Parathyroid adenoma (tissue), 2 donors: ENCODE data around the gene TMIE.

Source experiments
- H2AFZ ChIP-seq: fragments of 300-600 bp; sonication (generic); one replicate; pipeline ENCODE4 v1.7.0; 2017; ENCODE audit warnings: antibody characterized with exemption, mild to moderate bottlenecking
- H3K27ac ChIP-seq: fragments of 300-600 bp; sonication (generic); one replicate; pipeline ENCODE4 v1.7.0; 2017
- H3K27me3 ChIP-seq: fragments of 300-600 bp; sonication (generic); one replicate; pipeline ENCODE4 v1.7.0; 2017; ENCODE audit warnings: low read length; ENCODE audit not compliant: control insufficient read depth, insufficient read depth
- H3K36me3 ChIP-seq: fragments of 300-600 bp; sonication (generic); one replicate; pipeline ENCODE4 v1.7.0; 2017; ENCODE audit warnings: low read length; ENCODE audit not compliant: control insufficient read depth, insufficient read depth
- H3K4me1 ChIP-seq: fragments of 300-600 bp; sonication (generic); one replicate; pipeline ENCODE4 v1.7.0; 2017; ENCODE audit warnings: control low read depth
- H3K4me2 ChIP-seq: fragments of 300-600 bp; sonication (generic); one replicate; pipeline ENCODE4 v1.7.0; 2017; ENCODE audit warnings: low read length
- H3K4me3 ChIP-seq: fragments of 300-600 bp; sonication (generic); one replicate; pipeline ENCODE4 v1.7.0; 2017; ENCODE audit warnings: low read depth, low read length
- H3K79me2 ChIP-seq: fragments of 300-600 bp; sonication (generic); one replicate; pipeline ENCODE4 v1.7.0; 2017; ENCODE audit warnings: control low read depth
- H3K9ac ChIP-seq: fragments of 300-600 bp; sonication (generic); one replicate; pipeline ENCODE4 v1.7.0; 2017; ENCODE audit warnings: mild to moderate bottlenecking
- H3K9me3 ChIP-seq: fragments of 300-600 bp; sonication (generic); one replicate; pipeline ENCODE4 v1.7.0; 2017; ENCODE audit warnings: low read length; ENCODE audit not compliant: control insufficient read depth
- CTCF ChIP-seq: fragments of 300-600 bp; sonication (generic); IDR thresholded peaks from one replicate; pipeline ENCODE4 v1.7.0; 2017; ENCODE audit warnings: antibody characterized with exemption, mild to moderate bottlenecking
- donor health status: primary hyperparathyroidism.

TMIE gene

GRCh38 chr3:46675843-46676567 is 25.2 kb upstream of the TMIE start:
- TF ChIP-seq CTCF: no peak
- no peak overlapping the region for H3K4me3 ChIP-seq
- H3K9me3 ChIP-seq: no peaks in the 10 kb centered on the region
- no peaks in the 10 kb centered on the region for H3K79me2 ChIP-seq
- no peak overlapping the region for H3K27ac ChIP-seq
- no peaks in the 10 kb centered on the region for H3K27me3 ChIP-seq
- no peaks in the 10 kb centered on the region for H3K4me1 ChIP-seq
- H3K9ac ChIP-seq: no peak overlapping the region
- no peaks in the 10 kb centered on the region for H3K36me3 ChIP-seq
- no peak overlapping the region for H3K4me2 ChIP-seq
- no peak overlapping the region for H2AFZ ChIP-seq

- Histone ChIP-seq H3K36me3 (no peaks in the 10 kb centered on the region), H3K79me2 (no peaks in the 10 kb centered on the region), H3K4me3 (no peak overlapping the region)
These were observed 24.4 kb upstream of the TMIE start for GRCh38 chr3:46676601-46677410.

GRCh38 chr3:46677411-46677726 is 23.8 kb upstream of the TMIE start:
- H3K79me2 ChIP-seq: no peaks in the 10 kb centered on the region
- H3K27ac ChIP-seq: no peak overlapping the region
- no peaks in the 10 kb centered on the region for H3K27me3 ChIP-seq
- H3K9ac ChIP-seq: no peak overlapping the region
- H2AFZ ChIP-seq: no peak overlapping the region
- no peaks in the 10 kb centered on the region for H3K36me3 ChIP-seq
- H3K4me2 ChIP-seq: no peak overlapping the region
- H3K4me3 ChIP-seq: no peak overlapping the region
- no peaks in the 10 kb centered on the region for H3K9me3 ChIP-seq
- no peak for TF ChIP-seq CTCF
- H3K4me1 ChIP-seq: no peaks in the 10 kb centered on the region

More at GRCh38 chr3:46676601-46677410, 24.4 kb upstream of the TMIE start:
- TF ChIP-seq CTCF: no peak
- H2AFZ ChIP-seq: no peak overlapping the region
- no peaks in the 10 kb centered on the region for H3K4me1 ChIP-seq
- no peak overlapping the region for H3K4me2 ChIP-seq
- no peaks in the 10 kb centered on the region for H3K27me3 ChIP-seq
- no peak overlapping the region for H3K27ac ChIP-seq
- H3K9ac ChIP-seq: no peak overlapping the region
- no peaks in the 10 kb centered on the region for H3K9me3 ChIP-seq

GRCh38 chr3:46678280-46678679 is 22.9 kb upstream of the TMIE start:
- H3K27me3 ChIP-seq: no peaks in the 10 kb centered on the region
- no peaks in the 10 kb centered on the region for H3K36me3 ChIP-seq

More at GRCh38 chr3:46678280-46678679, 22.9 kb upstream of the TMIE start:
- Histone ChIP-seq H3K9me3 (no peaks in the 10 kb centered on the region), H3K9ac (no peak overlapping the region), H3K4me2 (no peak overlapping the region), H3K4me3 (no peak overlapping the region), H3K79me2 (no peaks in the 10 kb centered on the region), H2AFZ (no peak overlapping the region), H3K4me1 (no peaks in the 10 kb centered on the region), H3K27ac (no peak overlapping the region)
- no peak for TF ChIP-seq CTCF
